Natural killer cell (primary cell): ENCODE results near the gene PRRC1. TPM values are rescaled to one million over a fixed set of nuclear protein-coding genes. Genes with fewer than 3 reads are reported as not detected.

Experiments used
- ATAC-seq, 3 donors: fragments of 150-1000 bp in 2 of 3; fragments of 200-7000 bp in 1 of 3; cut with Tn5 transposase; 1 replicate in 1 of 3; 2 replicates in 2 of 3; pipeline ENCODE4 v1.10.0; 2021; ENCODE audit warnings: mild to moderate bottlenecking in 2 of 3, moderate library complexity in 2 of 3
- DNase-seq, 2 donors: peaks; one replicate each; pipeline versions ENCODE4 v3.0.0 to v3.0.0-alpha.2; 2013 to 2021; ENCODE audit warnings: mixed read lengths in 1 of 2
- H3K27ac ChIP-seq: one replicate; pipeline ENCODE4 v1.5.1; 2013; ENCODE audit warnings: mild to moderate bottlenecking, low read length
- H3K27me3 ChIP-seq: one replicate; pipeline ENCODE4 v1.6.1; 2013; ENCODE audit warnings: low read length; ENCODE audit not compliant: control insufficient read depth, insufficient read depth
- H3K36me3 ChIP-seq: one replicate; pipeline ENCODE4 v1.6.1; 2013; ENCODE audit warnings: low read length; ENCODE audit not compliant: control insufficient read depth, insufficient read depth
- H3K4me1 ChIP-seq: one replicate; pipeline ENCODE4 v1.6.1; 2013; ENCODE audit warnings: low read length; ENCODE audit not compliant: control insufficient read depth, insufficient read depth
- H3K4me3 ChIP-seq: one replicate; pipeline ENCODE4 v1.5.1; 2013; ENCODE audit warnings: low read length
- H3K9me3 ChIP-seq: one replicate; pipeline ENCODE4 v1.6.1; 2013; ENCODE audit warnings: low read length; ENCODE audit not compliant: control insufficient read depth, insufficient read depth
- H3K27ac Mint-ChIP-seq, 2 donors: one replicate each; pipeline ENCODE4 v1.8.0; 2022; ENCODE audit warnings: mild to moderate bottlenecking in 2 of 2, mixed read lengths in 2 of 2, moderate library complexity in 1 of 2
- H3K27me3 Mint-ChIP-seq, 2 donors: one replicate each; pipeline ENCODE4 v1.8.0; 2022; ENCODE audit warnings: low read depth in 2 of 2, mixed read lengths in 2 of 2
- H3K36me3 Mint-ChIP-seq: one replicate; pipeline ENCODE4 v1.8.0; 2022; ENCODE audit warnings: mixed read lengths
- H3K4me1 Mint-ChIP-seq, 2 donors: one replicate each; pipeline ENCODE4 v1.8.0; 2022; ENCODE audit warnings: mixed read lengths in 2 of 2
- H3K4me3 Mint-ChIP-seq: one replicate; pipeline ENCODE4 v1.8.0; 2022; ENCODE audit warnings: mild to moderate bottlenecking, moderate library complexity, mixed read lengths
- H3K9me3 Mint-ChIP-seq, 2 donors: one replicate each; pipeline ENCODE4 v1.8.0; 2022; ENCODE audit warnings: mixed read lengths in 2 of 2
- CTCF ChIP-seq: fragments of 200-600 bp; IDR thresholded peaks from one replicate; pipeline ENCODE4 v1.8.0; 2022; ENCODE audit warnings: antibody characterized with exemption
- WGBS: methylation state at CpG from one replicate; pipeline ENCODE4 v1.1.7; 2013; ENCODE audit warnings: missing lambda C conversion rate; ENCODE audit not compliant: insufficient coverage; 5-methylcytosine and 5-hydroxymethylcytosine counted together
- intact Hi-C: fragments of 100-400 bp; cut with micrococcal nuclease; formaldehyde crosslinking; loops from one replicate; pipeline ENCODE4 v1.14.2; 2022
- total RNA-seq, 4 donors: library from RNA; stranded (reverse); fragments of 120-200 nt in 1 of 4; gene quantifications; one replicate each; pipeline versions ENCODE4 v1.2.3 to v1.2.4, GENCODE V29; 2013 to 2022

The PRRC1 gene
- total RNA-seq, 3 donors from 2014 or later (not counting 1 experiment from before 2014, with no cell fraction given) = 37.7 to 41.1 (median 39.6) TPM

- 100% methylated on average over 3 of the region's 3 CpGs for WGBS
- peaks cover 10 to 11% of the 10 kb centered on the region in 2 donors for H3K27me3 Mint-ChIP-seq
- no peak overlapping the region for H3K4me3 Mint-ChIP-seq
- DNase-seq (no peak), ATAC-seq (no peak)
- H3K9me3 ChIP-seq = no peaks in the 10 kb centered on the region
- no peak for TF ChIP-seq CTCF
- H3K27ac Mint-ChIP-seq = no peak overlapping the region
- H3K36me3 Mint-ChIP-seq = no peaks in the 10 kb centered on the region
- H3K27me3 ChIP-seq = no peaks in the 10 kb centered on the region
- no peak overlapping the region for H3K27ac ChIP-seq
- H3K9me3 Mint-ChIP-seq = no peaks in the 10 kb centered on the region
- no peaks in the 10 kb centered on the region for H3K4me1 ChIP-seq
- intact Hi-C loops = no loop called here
- no peak overlapping the region for H3K4me3 ChIP-seq
- H3K36me3 ChIP-seq = no peaks in the 10 kb centered on the region
- H3K4me1 Mint-ChIP-seq = peaks cover 0 to 4% of the 10 kb centered on the region in 2 donors
Observed at GRCh38 chr5:127602481-127602880, 85.0 kb downstream of the PRRC1 start.

- H3K36me3 ChIP-seq = no peaks in the 10 kb centered on the region
Observed at GRCh38 chr5:127602896-127603844, 85.7 kb downstream of the PRRC1 start.

More at GRCh38 chr5:127602896-127603844, 85.7 kb downstream of the PRRC1 start:
- Mint-ChIP-seq H3K9me3 (no peaks in the 10 kb centered on the region), H3K36me3 (no peaks in the 10 kb centered on the region), H3K27me3 (peaks cover 10 to 11% of the 10 kb centered on the region in 2 donors), H3K4me3 (no peak overlapping the region), H3K27ac (no peak overlapping the region), H3K4me1 (peaks cover 0 to 4% of the 10 kb centered on the region in 2 donors)
- no peak overlapping the region for H3K4me3 ChIP-seq
- H3K9me3 ChIP-seq = no peaks in the 10 kb centered on the region
- ATAC-seq (no peak), DNase-seq (no peak)
- no peaks in the 10 kb centered on the region for H3K27me3 ChIP-seq
- 10% methylated on average over 6 of the region's 8 CpGs for WGBS
- TF ChIP-seq CTCF = no peak
- H3K27ac ChIP-seq = no peak overlapping the region
- H3K4me1 ChIP-seq = no peaks in the 10 kb centered on the region
- intact Hi-C loops = no loop called here

Other genes with a start within 250 kb of the PRRC1 start
- gene MEGF10, start 226.8 kb upstream of the PRRC1 start, total RNA-seq = 1 to 10 TPM in 1 of 3 donors, not detected in 2; 1.4 TPM
- not detected for gene CTXN3, start 131.4 kb downstream of the PRRC1 start, total RNA-seq
- gene CCDC192, start 185.8 kb downstream of the PRRC1 start, total RNA-seq = not detected